Astrocyte (in vitro differentiated cells and primary cell): ENCODE results near the gene TAP2. TPM values are rescaled to one million over a fixed set of nuclear protein-coding genes. Genes with fewer than 3 reads are reported as not detected.
"Not testable (repeated sequence)": the region's sequence is repeated elsewhere in the genome, so short reads cannot be mapped to it uniquely, and the experiment has no call there.

ENCODE experiments used
- DNase-seq: peaks from one replicate; pipeline ENCODE4 v3.0.0-alpha.2; 2010; ENCODE audit warnings: low read depth
- FAIRE-seq: peaks from 2 replicates; lab custom pipeline; 2011; peaks lifted over from hg19 to GRCh38; lab: Jason Lieb, UNC
- H2AFZ ChIP-seq: 2 replicates; pipeline ENCODE4 v1.6.0; 2012; ENCODE audit warnings: low read depth, low read length, inconsistent platforms
- H3K27ac ChIP-seq: 2 replicates; pipeline ENCODE4 v1.5.1; 2011; ENCODE audit warnings: low read depth, low read length, inconsistent platforms
- H3K27me3 ChIP-seq: 2 replicates; pipeline ENCODE4 v1.6.0; 2011; ENCODE audit warnings: low read length, inconsistent platforms; ENCODE audit not compliant: insufficient read depth
- H3K36me3 ChIP-seq: 2 replicates; pipeline ENCODE4 v1.5.1; 2011; ENCODE audit warnings: low read length, inconsistent platforms; ENCODE audit not compliant: insufficient read depth
- H3K4me1 ChIP-seq: 2 replicates; pipeline ENCODE4 v1.5.1; 2011; ENCODE audit warnings: low read length, inconsistent platforms; ENCODE audit not compliant: insufficient read depth
- H3K4me2 ChIP-seq: 2 replicates; pipeline ENCODE4 v1.6.0; 2012; ENCODE audit warnings: low read length, inconsistent platforms
- H3K4me3 ChIP-seq: 2 replicates; pipeline ENCODE4 v1.5.1; 2011; ENCODE audit warnings: low read depth, mild to moderate bottlenecking, low read length, inconsistent platforms; ENCODE audit not compliant: insufficient read depth
- H3K79me2 ChIP-seq: 2 replicates; pipeline ENCODE4 v1.6.0; 2012; ENCODE audit warnings: mild to moderate bottlenecking, low read length, inconsistent platforms; ENCODE audit not compliant: insufficient read depth
- H3K9ac ChIP-seq: 2 replicates; pipeline ENCODE4 v1.6.0; 2012; ENCODE audit warnings: mild to moderate bottlenecking, low read length, inconsistent platforms
- H3K9me3 ChIP-seq: 2 replicates; pipeline ENCODE4 v1.5.1; 2012; ENCODE audit warnings: low read depth, mild to moderate bottlenecking, low read length, inconsistent platforms; ENCODE audit not compliant: insufficient read depth
- H4K20me1 ChIP-seq: 2 replicates; pipeline ENCODE4 v1.6.0; 2012; ENCODE audit warnings: low read length, inconsistent platforms; ENCODE audit not compliant: insufficient read depth
- H3K27ac Mint-ChIP-seq: one replicate; pipeline ENCODE4 v1.8.0; 2021; ENCODE audit warnings: mild to moderate bottlenecking, mixed read lengths; ENCODE audit not compliant: unreplicated experiment
- H3K27me3 Mint-ChIP-seq: one replicate; pipeline ENCODE4 v1.8.0; 2021; ENCODE audit warnings: low read depth, mixed read lengths; ENCODE audit not compliant: unreplicated experiment
- H3K36me3 Mint-ChIP-seq: one replicate; pipeline ENCODE4 v1.8.0; 2021; ENCODE audit warnings: low read depth, mixed read lengths; ENCODE audit not compliant: unreplicated experiment
- H3K4me1 Mint-ChIP-seq: one replicate; pipeline ENCODE4 v1.8.0; 2021; ENCODE audit warnings: low read depth, mixed read lengths; ENCODE audit not compliant: unreplicated experiment
- H3K4me3 Mint-ChIP-seq: one replicate; pipeline ENCODE4 v1.8.0; 2021; ENCODE audit warnings: mild to moderate bottlenecking, moderate library complexity, mixed read lengths; ENCODE audit not compliant: unreplicated experiment
- H3K9me3 Mint-ChIP-seq: one replicate; pipeline ENCODE4 v1.8.0; 2021; ENCODE audit warnings: mild to moderate bottlenecking, mixed read lengths; ENCODE audit not compliant: unreplicated experiment
- CTCF ChIP-seq: IDR thresholded peaks from 2 replicates; pipeline ENCODE4 v1.5.1; 2011; ENCODE audit warnings: low read depth, mild to moderate bottlenecking, inconsistent platforms, low read length, moderate library complexity; ENCODE audit not compliant: insufficient read depth
- EZH2 ChIP-seq: IDR thresholded peaks from 2 replicates; pipeline ENCODE4 v1.6.1; 2012; ENCODE audit warnings: mild to moderate bottlenecking, low read length, inconsistent platforms; ENCODE audit not compliant: insufficient read depth
- total RNA-seq: library from RNA; stranded (reverse); gene quantifications from 2 replicates; pipeline ENCODE4 v1.2.1, GENCODE V29; 2021

Gene TAP2
- total RNA-seq, 1 donor from 2014 or later, result 118 TPM

- TF ChIP-seq CTCF, result no peak
- TF ChIP-seq EZH2, result no peak
- FAIRE-seq (no peak), DNase-seq (peak; percentile 36)
- H4K20me1 ChIP-seq, result no peaks in the 10 kb centered on the region
- H3K4me1 ChIP-seq, result peaks cover 7% of the 10 kb centered on the region
- peaks cover 3% of the 10 kb centered on the region for H3K9me3 Mint-ChIP-seq
- H3K9me3 ChIP-seq, result no peaks in the 10 kb centered on the region
- H3K4me2 ChIP-seq, result no peak overlapping the region
- no peaks in the 10 kb centered on the region for H3K27me3 Mint-ChIP-seq
- H3K79me2 ChIP-seq, result no peaks in the 10 kb centered on the region
- H3K9ac ChIP-seq, result no peak overlapping the region
- H2AFZ ChIP-seq, result no peak overlapping the region
- H3K27ac ChIP-seq, result no peak overlapping the region
- no peak overlapping the region for H3K4me3 ChIP-seq
- H3K36me3 ChIP-seq, result no peaks in the 10 kb centered on the region
- no peak overlapping the region for H3K27ac Mint-ChIP-seq
- H3K4me1 Mint-ChIP-seq, result peaks cover 3% of the 10 kb centered on the region
- H3K36me3 Mint-ChIP-seq, result no peaks in the 10 kb centered on the region
- H3K27me3 ChIP-seq, result peaks cover 22% of the 10 kb centered on the region
- H3K4me3 Mint-ChIP-seq, result no peak overlapping the region
Observed at GRCh38 chr6:32882879-32883250, 44.3 kb upstream of the TAP2 start.

DNA sequence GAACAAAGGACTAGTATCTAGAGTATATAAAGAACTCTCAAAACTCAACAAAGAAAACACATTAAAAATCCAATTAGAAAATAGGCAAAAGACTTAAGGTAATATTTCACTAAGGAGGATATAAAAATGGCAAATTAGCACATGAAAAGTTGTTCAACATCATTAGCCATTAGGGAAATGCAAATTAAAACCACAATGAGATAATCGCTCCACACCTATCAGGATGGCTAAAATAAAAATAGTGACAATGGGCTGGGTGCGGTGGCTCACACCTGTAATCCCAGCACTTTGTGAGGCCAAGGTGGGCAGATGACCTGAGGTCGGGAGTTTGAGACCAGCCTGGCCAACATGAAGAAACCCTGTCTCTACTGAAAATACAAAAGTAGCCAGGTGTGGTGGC, 42.4 kb upstream of the TAP2 start:
- not testable (repeated sequence) for H3K9me3 ChIP-seq, H2AFZ ChIP-seq, H3K4me3 ChIP-seq, H3K79me2 ChIP-seq, H3K9me3 Mint-ChIP-seq, H3K27me3 Mint-ChIP-seq, H3K4me1 ChIP-seq, H3K27ac Mint-ChIP-seq, H3K4me2 ChIP-seq, H3K4me1 Mint-ChIP-seq, H3K36me3 Mint-ChIP-seq, DNase-seq, H4K20me1 ChIP-seq, H3K27ac ChIP-seq, FAIRE-seq, H3K4me3 Mint-ChIP-seq, H3K9ac ChIP-seq, H3K36me3 ChIP-seq
- peaks cover 28% of the 10 kb centered on the region for H3K27me3 ChIP-seq

DNA sequence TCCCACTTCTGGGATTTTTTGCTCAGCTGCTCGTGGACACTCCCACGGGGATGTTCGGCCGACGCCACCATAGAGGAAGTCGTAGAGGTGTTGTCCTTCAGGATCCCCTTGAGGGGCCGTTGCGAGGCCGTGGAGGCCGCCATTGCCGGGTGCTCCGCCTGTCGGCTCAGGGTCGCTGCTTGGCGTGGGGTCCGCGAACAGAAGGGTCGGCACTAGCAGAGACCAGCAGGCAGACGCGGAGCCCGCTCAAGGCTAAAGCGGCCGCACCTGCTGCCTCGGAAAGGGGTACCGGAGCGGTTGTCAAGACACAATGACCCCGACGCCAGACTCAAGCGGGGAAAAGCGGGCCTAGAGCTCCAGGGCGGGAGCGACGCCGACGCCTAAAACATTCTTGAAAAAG, 41.2 kb upstream of the TAP2 start:
- no peaks in the 10 kb centered on the region for H3K36me3 ChIP-seq
- H2AFZ ChIP-seq, result no peak overlapping the region
- peaks cover 3% of the 10 kb centered on the region for H3K4me1 ChIP-seq
- no peaks in the 10 kb centered on the region for H3K79me2 ChIP-seq
- Mint-ChIP-seq H3K27ac (no peak overlapping the region), H3K9me3 (peaks cover 3% of the 10 kb centered on the region), H3K4me3 (no peak overlapping the region), H3K36me3 (no peaks in the 10 kb centered on the region), H3K27me3 (peaks cover 2% of the 10 kb centered on the region), H3K4me1 (peaks cover 3% of the 10 kb centered on the region)
- FAIRE-seq, result no peak
- no peak overlapping the region for H3K9ac ChIP-seq
- TF ChIP-seq CTCF (no peak), EZH2 (peak; percentile 30)
- no peak for DNase-seq
- H3K27ac ChIP-seq, result no peak overlapping the region
- no peaks in the 10 kb centered on the region for H4K20me1 ChIP-seq
- H3K27me3 ChIP-seq, result peaks cover 30% of the 10 kb centered on the region
- H3K4me2 ChIP-seq, result no peak overlapping the region
- no peaks in the 10 kb centered on the region for H3K9me3 ChIP-seq
- no peak overlapping the region for H3K4me3 ChIP-seq
